ACC112 (cell line): Measurements from ENCODE around the gene AFAP1L1.

ENCODE experiments used
- H2AFZ ChIP-seq: fragments of 200-600 bp; sonication (generic); one replicate; pipeline ENCODE4 v1.6.0; 2017; ENCODE audit warnings: antibody characterized with exemption, low read length; ENCODE audit not compliant: unreplicated experiment
- H3K27ac ChIP-seq: fragments of 200-600 bp; sonication (generic); 2 replicates; pipeline ENCODE4 v1.5.1; 2014; ENCODE audit warnings: low read depth, mild to moderate bottlenecking, antibody characterized with exemption, low read length, moderate library complexity
- H3K27me3 ChIP-seq: fragments of 200-600 bp; sonication (generic); 2 replicates; pipeline ENCODE4 v1.6.1; 2014; ENCODE audit warnings: mild to moderate bottlenecking, antibody characterized with exemption, low read length, moderate library complexity, mixed read lengths; ENCODE audit not compliant: insufficient read depth
- H3K36me3 ChIP-seq: fragments of 200-600 bp; sonication (generic); 2 replicates; pipeline ENCODE4 v1.6.1; 2016; ENCODE audit warnings: mild to moderate bottlenecking, antibody characterized with exemption, low read length, moderate library complexity, mixed read lengths; ENCODE audit not compliant: insufficient read depth
- H3K4me1 ChIP-seq: fragments of 200-600 bp; sonication (generic); one replicate; pipeline ENCODE4 v1.6.1; 2016; ENCODE audit warnings: low read length, mixed read lengths; ENCODE audit not compliant: insufficient read depth, unreplicated experiment, control insufficient read depth
- H3K4me3 ChIP-seq: fragments of 200-600 bp; sonication (generic); 2 replicates; pipeline ENCODE4 v1.5.1; 2014; ENCODE audit warnings: mild to moderate bottlenecking, low read depth, low read length
- H3K79me2 ChIP-seq: fragments of 200-600 bp; sonication (generic); one replicate; pipeline ENCODE4 v1.6.0; 2016; ENCODE audit warnings: low read length; ENCODE audit not compliant: control insufficient read depth, unreplicated experiment, insufficient read depth

Gene AFAP1L1

GRCh38 chr5:149273950-149274349, 2.3 kb downstream of the AFAP1L1 start:
- H3K4me3 ChIP-seq, result no peak overlapping the region
- H3K4me1 ChIP-seq, result peaks cover 11% of the 10 kb centered on the region
- H3K79me2 ChIP-seq, result no peaks in the 10 kb centered on the region
- no peaks in the 10 kb centered on the region for H3K36me3 ChIP-seq
- H3K27me3 ChIP-seq, result no peaks in the 10 kb centered on the region
- no peak overlapping the region for H2AFZ ChIP-seq
- H3K27ac ChIP-seq, result no peak overlapping the region

GRCh38 chr5:149274939-149275338, 3.3 kb downstream of the AFAP1L1 start:
- Histone ChIP-seq H3K27ac (no peak overlapping the region), H3K4me1 (peaks cover 11% of the 10 kb centered on the region), H2AFZ (no peak overlapping the region), H3K27me3 (no peaks in the 10 kb centered on the region), H3K79me2 (no peaks in the 10 kb centered on the region), H3K4me3 (no peak overlapping the region), H3K36me3 (no peaks in the 10 kb centered on the region)

GRCh38 chr5:149277801-149278200, 6.1 kb downstream of the AFAP1L1 start:
- Histone ChIP-seq H3K27ac (no peak overlapping the region), H3K4me3 (no peak overlapping the region), H3K79me2 (no peaks in the 10 kb centered on the region), H2AFZ (no peak overlapping the region), H3K36me3 (no peaks in the 10 kb centered on the region), H3K4me1 (peaks cover 10% of the 10 kb centered on the region), H3K27me3 (no peaks in the 10 kb centered on the region)

- Histone ChIP-seq H3K4me3 (no peak overlapping the region), H2AFZ (no peak overlapping the region), H3K79me2 (peaks cover 3% of the 10 kb centered on the region), H3K27me3 (no peaks in the 10 kb centered on the region), H3K4me1 (peaks cover 6% of the 10 kb centered on the region), H3K27ac (no peak overlapping the region), H3K36me3 (no peaks in the 10 kb centered on the region)
Observed at GRCh38 chr5:149278451-149279210, 7.0 kb downstream of the AFAP1L1 start.

GRCh38 chr5:149279661-149280060, 8.0 kb downstream of the AFAP1L1 start:
- no peaks in the 10 kb centered on the region for H3K27me3 ChIP-seq
- peaks cover 3% of the 10 kb centered on the region for H3K79me2 ChIP-seq
- H3K27ac ChIP-seq, result no peak overlapping the region
- H3K36me3 ChIP-seq, result no peaks in the 10 kb centered on the region
- no peak overlapping the region for H3K4me3 ChIP-seq
- H2AFZ ChIP-seq, result no peak overlapping the region
- H3K4me1 ChIP-seq, result peaks cover 16% of the 10 kb centered on the region

- no peaks in the 10 kb centered on the region for H3K27me3 ChIP-seq
Observed at GRCh38 chr5:149280124-149280523, 8.5 kb downstream of the AFAP1L1 start.

GRCh38 chr5:149280802-149281201, 9.1 kb downstream of the AFAP1L1 start:
- Histone ChIP-seq H3K4me1 (peaks cover 20% of the 10 kb centered on the region), H3K4me3 (no peak overlapping the region), H3K27me3 (no peaks in the 10 kb centered on the region), H3K27ac (no peak overlapping the region), H2AFZ (no peak overlapping the region), H3K36me3 (no peaks in the 10 kb centered on the region), H3K79me2 (peaks cover 3% of the 10 kb centered on the region)

More at GRCh38 chr5:149280124-149280523, 8.5 kb downstream of the AFAP1L1 start:
- H3K27ac ChIP-seq, result no peak overlapping the region
- no peaks in the 10 kb centered on the region for H3K36me3 ChIP-seq
- no peak overlapping the region for H2AFZ ChIP-seq
- peaks cover 3% of the 10 kb centered on the region for H3K79me2 ChIP-seq
- peaks cover 18% of the 10 kb centered on the region for H3K4me1 ChIP-seq
- H3K4me3 ChIP-seq, result no peak overlapping the region

- Histone ChIP-seq H3K27ac (no peak overlapping the region), H3K36me3 (no peaks in the 10 kb centered on the region), H3K27me3 (no peaks in the 10 kb centered on the region), H3K79me2 (peaks cover 3% of the 10 kb centered on the region), H2AFZ (no peak overlapping the region), H3K4me3 (no peak overlapping the region), H3K4me1 (peaks cover 20% of the 10 kb centered on the region)
Observed at GRCh38 chr5:149282027-149282965, 10.6 kb downstream of the AFAP1L1 start.

- H3K27ac ChIP-seq, result no peak overlapping the region
- peaks cover 3% of the 10 kb centered on the region for H3K79me2 ChIP-seq
- no peaks in the 10 kb centered on the region for H3K36me3 ChIP-seq
- H3K27me3 ChIP-seq, result no peaks in the 10 kb centered on the region
- peaks cover 20% of the 10 kb centered on the region for H3K4me1 ChIP-seq
- no peak overlapping the region for H2AFZ ChIP-seq
- no peak overlapping the region for H3K4me3 ChIP-seq
Observed at GRCh38 chr5:149282966-149283332, 11.3 kb downstream of the AFAP1L1 start.

- Histone ChIP-seq H3K79me2 (peaks cover 3% of the 10 kb centered on the region), H3K4me1 (peaks cover 20% of the 10 kb centered on the region), H3K36me3 (no peaks in the 10 kb centered on the region), H3K27me3 (no peaks in the 10 kb centered on the region), H3K4me3 (peak overlapping the region; percentile 58), H2AFZ (peak overlapping the region; percentile 68), H3K27ac (peak overlapping the region; percentile 71)
Observed at GRCh38 chr5:149283626-149284480, 12.2 kb downstream of the AFAP1L1 start.
